Activated CD8-positive, alpha-beta memory T cell treated with anti-CD3 and anti-CD28 coated beads for 4 hours (primary cell): ENCODE data around the gene RDH5.

Source experiments
- DNase-seq, 2 donors: peaks; one replicate each; pipeline ENCODE4 v3.0.0-alpha.2; 2020; ENCODE audit warnings: low read depth in 2 of 2

Gene RDH5

DNA sequence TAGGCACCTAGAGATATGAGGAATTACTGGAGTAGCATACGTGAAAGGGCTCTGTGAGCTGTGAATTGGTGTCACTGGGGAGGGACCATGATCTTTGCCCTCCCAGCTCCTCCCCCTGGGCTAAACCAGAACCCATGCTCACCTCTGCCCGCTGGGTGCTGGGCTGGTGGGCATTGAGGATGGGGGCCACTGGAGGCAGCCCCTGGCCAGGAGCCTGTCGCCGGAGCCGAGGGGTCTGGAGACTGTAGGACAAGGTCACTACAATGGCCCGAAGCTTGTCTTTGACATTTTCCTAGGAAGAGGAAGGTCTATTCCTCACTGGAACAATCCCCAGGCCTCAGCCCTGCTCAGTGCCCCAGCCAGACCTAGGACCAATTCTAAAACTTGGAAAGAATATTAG lies 24.1 kb upstream of the RDH5 start:
- no peak for DNase-seq

- no peak for DNase-seq
Measured at GRCh38 chr12:55696796-55697462, 23.3 kb upstream of the RDH5 start.

GRCh38 chr12:55697686-55698085 lies 22.5 kb upstream of the RDH5 start:
- DNase-seq, result no peak

GRCh38 chr12:55698241-55698955 lies 21.8 kb upstream of the RDH5 start:
- DNase-seq, result no peak

- no peak for DNase-seq
Measured at GRCh38 chr12:55698965-55699364, 21.2 kb upstream of the RDH5 start.

GRCh38 chr12:55699471-55700055 lies 20.6 kb upstream of the RDH5 start:
- DNase-seq, result no peak

- DNase-seq, result no peak
Measured at GRCh38 chr12:55700255-55701018, 19.8 kb upstream of the RDH5 start.

DNA sequence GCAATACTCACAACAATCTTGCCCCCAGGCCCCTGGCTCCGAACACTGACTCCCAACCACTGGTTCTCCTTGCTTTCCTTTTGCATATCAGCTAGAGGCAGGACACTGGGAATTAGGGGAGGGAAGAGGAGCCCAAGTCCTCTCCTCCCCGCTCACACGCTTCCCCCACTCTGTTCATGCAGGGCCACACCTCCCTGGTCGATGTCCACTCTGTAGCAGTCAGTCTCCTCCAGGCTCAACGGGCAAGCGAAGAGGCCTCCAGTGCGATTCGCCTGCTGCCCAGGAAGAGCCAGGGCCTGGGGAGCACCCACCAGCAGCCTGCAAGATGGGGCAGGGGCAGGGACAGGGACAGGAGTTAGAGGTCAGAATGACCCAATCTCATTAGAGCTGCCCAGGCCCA lies 17.3 kb upstream of the RDH5 start:
- no peak for DNase-seq

DNA sequence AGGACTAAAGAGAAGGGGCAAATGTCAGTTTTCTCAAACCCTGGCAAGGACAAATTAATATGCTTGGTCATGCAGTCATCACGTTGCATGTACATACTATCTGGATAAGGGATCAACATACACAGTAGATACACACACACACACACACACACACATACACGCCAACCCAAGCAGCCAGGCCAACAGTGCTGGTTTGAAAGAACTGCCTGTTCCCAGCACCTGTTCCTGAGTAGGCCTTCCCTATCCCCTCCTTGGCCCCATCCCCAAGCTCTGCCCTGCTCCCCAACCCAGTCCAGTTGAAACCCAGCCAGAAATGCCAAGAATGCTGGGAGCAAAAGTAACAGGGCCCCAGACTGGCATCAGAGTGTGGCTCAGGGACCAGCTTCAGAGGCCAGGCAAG lies 16.9 kb upstream of the RDH5 start:
- DNase-seq, result no peak

- DNase-seq, result no peak
Measured at GRCh38 chr12:55703901-55704761, 16.1 kb upstream of the RDH5 start.

DNA sequence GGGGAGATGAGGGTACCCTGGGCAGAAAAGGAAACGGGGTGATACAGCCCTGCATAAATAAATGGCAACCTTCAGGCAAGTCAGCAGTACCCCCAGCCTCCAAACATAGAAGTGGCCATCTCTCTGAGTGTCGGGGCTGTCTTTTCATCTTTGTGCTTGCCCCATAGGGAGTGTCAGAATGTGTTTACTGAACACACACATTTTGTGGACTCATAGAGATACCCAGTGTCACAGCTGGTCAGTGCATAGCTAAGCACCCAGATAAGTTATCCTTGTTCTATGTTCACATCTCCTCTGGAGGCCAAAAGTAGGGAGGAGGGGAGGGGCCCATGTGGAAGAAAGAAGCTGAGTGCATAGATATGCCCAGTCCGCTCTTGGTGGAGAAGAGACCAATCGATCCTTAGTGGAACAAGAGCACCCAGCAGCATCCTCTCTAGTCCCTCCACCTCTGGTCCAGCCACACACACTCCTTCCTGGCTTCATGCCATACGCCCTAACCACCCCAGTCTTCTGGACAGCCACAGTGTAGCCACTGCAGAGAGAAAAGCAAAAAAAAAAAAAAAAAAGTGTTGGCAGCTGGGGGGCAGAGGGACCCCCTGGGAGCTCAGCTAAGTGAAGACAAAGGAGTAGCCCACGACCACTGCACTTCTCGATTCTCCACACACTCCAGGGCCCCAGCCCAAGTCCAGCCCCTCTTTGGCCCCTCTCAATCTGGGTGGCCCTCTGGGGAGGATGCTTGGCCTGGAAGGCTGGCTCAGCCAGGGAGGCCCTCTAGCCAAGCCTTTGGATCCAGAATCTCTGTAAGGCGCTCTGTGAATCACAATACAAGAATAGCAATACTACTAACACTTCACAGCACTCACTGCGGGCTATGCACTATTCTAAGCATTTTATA lies 15.1 kb upstream of the RDH5 start:
- no peak for DNase-seq

GRCh38 chr12:55705782-55706402 lies 14.3 kb upstream of the RDH5 start:
- no peak for DNase-seq

DNA sequence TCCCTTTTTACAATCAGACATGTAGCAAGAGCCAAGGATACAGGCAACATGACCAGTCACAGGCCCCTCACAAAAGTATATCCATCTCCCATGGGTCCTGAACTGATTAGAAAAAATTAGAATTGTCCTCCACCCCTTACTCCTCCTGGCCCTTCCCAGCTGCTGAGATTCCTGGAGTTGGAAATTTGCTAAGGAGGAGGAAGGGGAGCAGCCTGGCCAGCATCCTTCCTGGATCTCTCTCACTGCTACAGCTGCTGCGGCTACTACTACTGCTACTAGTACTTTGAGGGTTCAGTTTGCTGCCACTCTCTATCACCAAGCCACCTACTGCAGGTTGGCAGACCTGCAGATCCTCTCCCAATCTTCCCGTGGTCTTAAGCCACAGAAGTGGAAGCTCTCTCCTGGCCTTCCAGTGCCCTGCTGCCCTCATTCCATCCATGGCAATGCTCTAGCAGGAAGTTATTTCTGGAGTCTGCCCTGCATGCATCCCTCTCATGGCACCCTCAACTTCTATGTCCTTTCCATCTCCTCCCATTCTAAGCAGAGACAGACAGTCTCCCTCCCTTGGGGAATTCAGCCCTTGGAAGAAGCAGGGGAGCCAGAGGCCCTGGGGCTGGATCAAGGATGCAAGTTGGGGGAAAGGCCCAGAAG lies 13.5 kb upstream of the RDH5 start:
- no peak for DNase-seq

GRCh38 chr12:55707219-55707671 lies 12.9 kb upstream of the RDH5 start:
- no peak for DNase-seq

DNA sequence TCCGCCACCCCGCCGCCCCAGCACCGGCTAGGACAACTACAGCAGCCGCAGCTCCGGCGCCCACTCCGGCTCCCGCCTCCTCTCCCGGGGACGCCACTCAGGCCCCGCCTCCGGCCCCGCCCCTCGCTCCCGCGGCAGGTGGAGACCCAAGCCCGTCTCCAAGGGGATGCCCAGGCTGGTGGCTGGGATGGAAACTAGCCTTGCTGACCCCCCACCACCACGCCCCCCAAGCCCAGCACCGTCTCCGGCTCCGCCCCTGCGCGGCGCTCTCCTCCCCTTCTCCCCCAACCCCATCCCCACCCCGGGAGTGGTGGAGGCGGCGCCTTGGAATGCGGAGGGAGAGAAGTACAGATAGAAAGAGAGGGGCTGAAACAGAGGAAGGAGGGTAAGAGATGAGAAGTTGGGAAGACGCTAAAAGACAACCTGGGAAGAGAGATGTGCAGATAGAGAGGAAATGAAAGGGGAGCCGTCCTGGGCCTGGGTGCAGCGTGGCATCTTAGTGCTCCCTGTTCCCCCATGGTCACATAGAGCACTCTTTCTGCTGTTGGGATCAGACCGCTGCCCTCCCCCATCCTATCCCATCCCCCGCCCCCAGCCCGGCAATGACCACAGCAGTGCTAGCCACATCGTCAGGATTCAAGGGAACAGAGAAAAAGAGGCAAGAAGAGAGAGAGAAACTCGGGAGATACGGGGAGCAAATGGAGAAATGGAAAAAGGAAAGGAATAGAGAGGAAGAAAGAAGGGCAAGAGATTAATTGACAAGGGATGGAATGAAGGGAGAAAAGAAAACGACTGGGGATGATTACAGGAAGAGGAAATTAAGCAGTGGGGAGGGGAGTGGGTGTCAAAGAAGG lies 12.1 kb upstream of the RDH5 start, which contains the start of gene ITGA7:
ITGA7 (minus strand) TSS at position 64 of the 854 bp plus-strand sequence. CDS start 222 bp downstream, outside the sequence.
- DNase-seq, result no peak

DNA sequence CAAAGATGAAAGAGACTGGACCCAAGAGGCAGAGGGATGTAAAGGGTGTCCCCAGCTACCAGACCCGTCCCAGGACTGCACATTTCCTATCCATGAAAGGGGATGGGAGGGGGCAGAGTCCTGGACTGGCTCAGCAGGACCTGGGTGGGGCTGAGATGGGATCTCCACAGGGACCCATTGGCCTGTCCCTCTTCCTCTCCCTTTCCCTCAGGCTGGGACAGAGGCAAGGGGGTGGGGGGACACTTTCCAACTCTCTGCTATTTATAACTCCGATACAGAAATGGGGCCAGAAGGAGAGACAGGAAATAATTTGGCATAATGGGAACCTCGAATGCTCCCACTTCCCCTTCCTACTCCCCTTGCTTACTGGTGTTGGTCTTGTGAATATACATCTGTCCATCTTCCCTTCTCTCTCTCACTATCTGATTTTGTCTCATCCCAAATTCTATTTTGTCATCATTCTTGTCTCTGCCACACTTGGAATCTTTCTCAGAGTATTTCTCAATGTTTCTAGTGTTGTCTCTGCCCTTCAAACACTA lies 11.4 kb upstream of the RDH5 start:
- no peak for DNase-seq

DNA sequence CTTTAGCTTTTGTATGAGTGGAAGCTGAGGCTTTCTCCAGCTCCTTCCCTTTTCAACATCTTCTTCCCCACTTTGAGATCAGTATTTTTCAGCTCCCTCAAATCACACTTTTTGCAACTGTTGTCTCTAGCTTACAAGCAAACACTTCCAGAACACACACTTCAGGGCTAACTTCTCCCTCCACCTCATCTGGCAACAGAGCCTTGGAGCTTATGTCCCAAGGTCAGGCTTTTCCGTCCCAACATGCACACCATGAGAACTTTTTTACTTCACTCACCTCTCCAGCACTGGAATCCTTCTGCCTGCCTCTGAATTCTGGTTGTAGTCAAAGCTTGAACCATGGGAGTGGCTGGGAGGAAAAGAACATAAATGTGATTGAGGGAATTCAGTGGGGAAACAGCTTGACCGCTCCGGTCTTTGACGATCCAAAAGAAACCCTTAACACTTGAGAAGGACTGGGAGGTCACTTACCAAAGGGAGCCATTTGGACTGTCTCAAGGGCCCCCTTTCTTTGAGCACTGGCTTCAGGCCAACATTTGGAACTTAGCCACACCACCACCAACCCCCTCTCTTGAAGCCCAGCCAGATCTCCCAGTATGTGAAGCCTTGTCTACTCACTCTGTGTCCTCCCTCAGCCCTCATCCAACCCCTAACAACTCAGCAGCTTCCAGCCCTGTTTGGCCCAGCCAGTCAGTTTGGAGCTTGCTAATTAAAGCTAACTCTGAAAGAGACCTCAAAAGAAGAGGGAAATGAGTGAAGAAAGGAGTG lies 8.2 kb upstream of the RDH5 start:
- no peak for DNase-seq
